Measurements from ENCODE around the gene SKI.

SKI gene

GRCh38 chr1:2320760-2321667 is 92.9 kb downstream of the SKI start:
- Mint-ChIP-seq H3K4me3 (peak overlapping the region in 1 of 3 experiments; percentile 5), H3K27ac (peak overlapping the region; percentile 96 to 98 (median 97)), H3K9me3 (no peaks in the 10 kb centered on the region), H3K27me3 (ENCODE audit: low read depth) (peaks cover 10% of the 10 kb centered on the region), H3K36me3 (ENCODE audit: low read depth) (peaks cover 3% of the 10 kb centered on the region), H3K4me1 (peaks cover 26% of the 10 kb centered on the region)
- no peak for TF ChIP-seq CTCF (IDR thresholded peaks at IDR 0.05; ENCODE audit: unreplicated experiment in 3 of 3)

GRCh38 chr1:2322065-2322571 is 94.0 kb downstream of the SKI start:
- peaks cover 15% of the 10 kb centered on the region for H3K27me3 Mint-ChIP-seq (ENCODE audit: low read depth)
- H3K4me3 Mint-ChIP-seq = peak overlapping the region; percentile 50 to 54 (median 51)
- no peaks in the 10 kb centered on the region for H3K9me3 Mint-ChIP-seq
- peaks cover 3% of the 10 kb centered on the region for H3K36me3 Mint-ChIP-seq (ENCODE audit: low read depth)
- H3K27ac Mint-ChIP-seq = peak overlapping the region; percentile 96 to 98 (median 97)
- H3K4me1 Mint-ChIP-seq = peaks cover 31% of the 10 kb centered on the region
- no peak for TF ChIP-seq CTCF (IDR thresholded peaks at IDR 0.05; ENCODE audit: unreplicated experiment in 3 of 3)

- peaks cover 3% of the 10 kb centered on the region for H3K36me3 Mint-ChIP-seq (ENCODE audit: low read depth)
- no peak overlapping the region for H3K4me3 Mint-ChIP-seq
- TF ChIP-seq CTCF (IDR thresholded peaks at IDR 0.05; ENCODE audit: unreplicated experiment in 3 of 3) = no peak
- H3K27me3 Mint-ChIP-seq (ENCODE audit: low read depth) = peaks cover 18% of the 10 kb centered on the region
- H3K4me1 Mint-ChIP-seq = peaks cover 33% of the 10 kb centered on the region
- H3K27ac Mint-ChIP-seq = peak overlapping the region; percentile 96 to 98 (median 97)
- no peaks in the 10 kb centered on the region for H3K9me3 Mint-ChIP-seq
Measured at GRCh38 chr1:2322581-2323211, 94.6 kb downstream of the SKI start.

GRCh38 chr1:2323451-2323974 is 95.4 kb downstream of the SKI start:
- H3K9me3 Mint-ChIP-seq = no peaks in the 10 kb centered on the region
- peaks cover 18% of the 10 kb centered on the region for H3K27me3 Mint-ChIP-seq (ENCODE audit: low read depth)
- peak overlapping the region; percentile 58 to 96 (median 66) for H3K27ac Mint-ChIP-seq
- peaks cover 34% of the 10 kb centered on the region for H3K4me1 Mint-ChIP-seq
- H3K4me3 Mint-ChIP-seq = no peak overlapping the region
- H3K36me3 Mint-ChIP-seq (ENCODE audit: low read depth) = peaks cover 3% of the 10 kb centered on the region
- TF ChIP-seq CTCF (IDR thresholded peaks at IDR 0.05; ENCODE audit: unreplicated experiment in 3 of 3) = no peak

- Mint-ChIP-seq H3K27me3 (ENCODE audit: low read depth) (peaks cover 18% of the 10 kb centered on the region), H3K27ac (peak overlapping the region; percentile 48 to 66 (median 52)), H3K9me3 (no peaks in the 10 kb centered on the region), H3K4me1 (peaks cover 33% of the 10 kb centered on the region), H3K4me3 (no peak overlapping the region), H3K36me3 (ENCODE audit: low read depth) (peaks cover 3% of the 10 kb centered on the region)
- TF ChIP-seq CTCF (IDR thresholded peaks at IDR 0.05; ENCODE audit: unreplicated experiment in 3 of 3) = no peak
Measured at GRCh38 chr1:2324553-2325366, 96.6 kb downstream of the SKI start.

Measured in nephron (organoid).